ENCODE results near the gene OR51I2. TPM values are rescaled to one million over a fixed set of nuclear protein-coding genes. Genes with fewer than 3 reads are reported as not detected.

The OR51I2 gene
- total RNA-seq (ENCODE audit: low replicate concordance) = not detected in 2 replicates

GRCh38 chr11:5449023-5449422, at the start of gene OR51I2:
OR51I2 (plus strand) TSS chr11:5449323; CDS start chr11:5453489, 4,166 bp downstream.

DNA sequence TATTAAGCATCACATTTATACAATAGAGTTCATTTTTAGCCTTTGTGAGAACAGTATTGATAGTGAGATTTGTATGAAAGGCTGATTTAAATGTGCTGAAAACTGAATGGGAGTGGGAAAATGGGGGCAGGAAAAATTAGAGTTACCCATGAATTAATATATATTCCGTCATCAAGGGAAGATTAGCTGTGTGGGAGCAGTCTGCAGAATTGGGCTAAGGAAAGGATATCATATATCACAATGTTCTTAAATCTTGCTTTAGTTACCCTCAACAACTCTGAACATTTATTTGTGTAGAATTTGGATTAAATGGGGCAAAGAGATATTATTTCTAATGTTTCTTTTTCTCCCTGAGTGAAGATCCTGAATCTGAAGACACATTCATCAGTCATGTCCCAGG, 27.3 kb upstream of the OR51I2 start, which contains the start of gene OR51Q1:
OR51Q1 (plus strand) TSS at position 301 of the 400 bp plus-strand sequence; CDS start at position 391, 90 bp downstream.

GRCh38 chr11:5441414-5441813, 7.7 kb upstream of the OR51I2 start, which contains the start of gene OR51I1:
OR51I1 (minus strand) TSS chr11:5441514; CDS start chr11:5441514, 0 bp downstream.

DNA sequence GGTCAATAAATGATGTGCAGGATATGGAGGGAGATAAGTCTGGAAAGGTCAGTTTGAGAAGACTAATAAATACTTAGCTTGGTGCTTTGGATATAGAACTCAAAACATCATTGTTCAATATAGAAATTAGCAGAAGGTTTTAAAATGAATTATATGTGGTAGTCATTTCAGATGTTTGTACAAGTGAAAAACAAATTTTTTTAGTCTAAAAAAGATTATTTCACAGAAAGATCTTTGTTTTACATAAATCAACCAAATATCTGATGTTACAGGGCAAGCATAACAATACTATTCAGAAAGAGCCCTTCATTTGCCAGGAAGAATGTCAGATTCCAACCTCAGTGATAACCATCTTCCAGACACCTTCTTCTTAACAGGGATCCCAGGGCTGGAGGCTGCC, 39.3 kb downstream of the OR51I2 start, which contains the start of gene OR52D1:
OR52D1 (plus strand) TSS at position 301 of the 400 bp plus-strand sequence; CDS start at position 323, 22 bp downstream.

Other genes starting within 250 kb of the OR51I2 start
- gene OR51V1, start 248.6 kb upstream of the OR51I2 start, total RNA-seq (ENCODE audit: low replicate concordance) = not detected in 2 replicates
- not detected in 2 replicates for gene HBB, start 222.3 kb upstream of the OR51I2 start, total RNA-seq (ENCODE audit: low replicate concordance)
- gene HBD, start 214.8 kb upstream of the OR51I2 start, total RNA-seq (ENCODE audit: low replicate concordance) = not detected in 2 replicates
- gene HBG1, start 199.5 kb upstream of the OR51I2 start, total RNA-seq (ENCODE audit: low replicate concordance) = not detected in 2 replicates
- gene HBG2, start 194.5 kb upstream of the OR51I2 start, total RNA-seq (ENCODE audit: low replicate concordance) = 0.12 TPM in 1 of 2 replicates, not detected in the other
- not detected in 2 replicates for gene HBE1, start 179.4 kb upstream of the OR51I2 start, total RNA-seq (ENCODE audit: low replicate concordance)
- not detected in 2 replicates for gene OR51B4, start 147.4 kb upstream of the OR51I2 start, total RNA-seq (ENCODE audit: low replicate concordance)
- gene OR51B2, start 125.0 kb upstream of the OR51I2 start, total RNA-seq (ENCODE audit: low replicate concordance) = 0.12 TPM in 1 of 2 replicates, not detected in the other
- gene OR51B5, start 105.8 kb upstream of the OR51I2 start, total RNA-seq (ENCODE audit: low replicate concordance) = 0.15 TPM in 1 of 2 replicates, not detected in the other
- gene OR51B6, start 97.8 kb upstream of the OR51I2 start, total RNA-seq (ENCODE audit: low replicate concordance) = not detected in 2 replicates
- gene OR51M1, start 65.5 kb upstream of the OR51I2 start, total RNA-seq (ENCODE audit: low replicate concordance) = not detected in 2 replicates
- not detected in 2 replicates for gene OR51Q1, start 27.2 kb upstream of the OR51I2 start, total RNA-seq (ENCODE audit: low replicate concordance)
- not detected in 2 replicates for gene OR51I1, start 7.8 kb upstream of the OR51I2 start, total RNA-seq (ENCODE audit: low replicate concordance)
- not detected in 2 replicates for gene OR52D1, start 39.4 kb downstream of the OR51I2 start, total RNA-seq (ENCODE audit: low replicate concordance)
- gene UBQLN3, start 60.6 kb downstream of the OR51I2 start, total RNA-seq (ENCODE audit: low replicate concordance) = 0.08 TPM in 1 of 2 replicates, not detected in the other
- gene UBQLNL, start 67.4 kb downstream of the OR51I2 start, total RNA-seq (ENCODE audit: low replicate concordance) = 0.08 and 0.12 TPM in 2 replicates
- gene OR52H1, start 99.2 kb downstream of the OR51I2 start, total RNA-seq (ENCODE audit: low replicate concordance) = 0.38 and 1.2 TPM in 2 replicates
- gene OR52B6, start 131.6 kb downstream of the OR51I2 start, total RNA-seq (ENCODE audit: low replicate concordance) = not detected in 2 replicates
- gene TRIM6, start 147.3 kb downstream of the OR51I2 start, total RNA-seq (ENCODE audit: low replicate concordance) = 2.1 and 3.6 TPM in 2 replicates
- gene TRIM34, start 175.7 kb downstream of the OR51I2 start, total RNA-seq (ENCODE audit: low replicate concordance) = 9.2 and 11.8 TPM in 2 replicates
- 16.1 and 48.1 TPM in 2 replicates for gene TRIM5, start 235.8 kb downstream of the OR51I2 start, total RNA-seq (ENCODE audit: low replicate concordance)
- 73.4 and 161 TPM in 2 replicates for gene TRIM22, start 240.5 kb downstream of the OR51I2 start, total RNA-seq (ENCODE audit: low replicate concordance)